GM18951 (cell line): Measurements from ENCODE around the gene LSP1.

Experiments used
- POLR2A ChIP-seq: IDR thresholded peaks from 4 replicates; pipeline ENCODE4 v1.6.1; 2011; ENCODE audit warnings: mild to moderate bottlenecking; ENCODE audit not compliant: insufficient read length, insufficient read depth; ENCODE audit errors: extremely low read depth
- in situ Hi-C: fragments of 300-500 bp; cut with MboI; formaldehyde crosslinking; loops from one replicate; pipeline ENCODE4 v1.12.0; 2022; ENCODE audit warnings: low sequenced_read_pairs, mixed read lengths, inconsistent platforms; ENCODE audit not compliant: unreplicated experiment

Gene LSP1

DNA sequence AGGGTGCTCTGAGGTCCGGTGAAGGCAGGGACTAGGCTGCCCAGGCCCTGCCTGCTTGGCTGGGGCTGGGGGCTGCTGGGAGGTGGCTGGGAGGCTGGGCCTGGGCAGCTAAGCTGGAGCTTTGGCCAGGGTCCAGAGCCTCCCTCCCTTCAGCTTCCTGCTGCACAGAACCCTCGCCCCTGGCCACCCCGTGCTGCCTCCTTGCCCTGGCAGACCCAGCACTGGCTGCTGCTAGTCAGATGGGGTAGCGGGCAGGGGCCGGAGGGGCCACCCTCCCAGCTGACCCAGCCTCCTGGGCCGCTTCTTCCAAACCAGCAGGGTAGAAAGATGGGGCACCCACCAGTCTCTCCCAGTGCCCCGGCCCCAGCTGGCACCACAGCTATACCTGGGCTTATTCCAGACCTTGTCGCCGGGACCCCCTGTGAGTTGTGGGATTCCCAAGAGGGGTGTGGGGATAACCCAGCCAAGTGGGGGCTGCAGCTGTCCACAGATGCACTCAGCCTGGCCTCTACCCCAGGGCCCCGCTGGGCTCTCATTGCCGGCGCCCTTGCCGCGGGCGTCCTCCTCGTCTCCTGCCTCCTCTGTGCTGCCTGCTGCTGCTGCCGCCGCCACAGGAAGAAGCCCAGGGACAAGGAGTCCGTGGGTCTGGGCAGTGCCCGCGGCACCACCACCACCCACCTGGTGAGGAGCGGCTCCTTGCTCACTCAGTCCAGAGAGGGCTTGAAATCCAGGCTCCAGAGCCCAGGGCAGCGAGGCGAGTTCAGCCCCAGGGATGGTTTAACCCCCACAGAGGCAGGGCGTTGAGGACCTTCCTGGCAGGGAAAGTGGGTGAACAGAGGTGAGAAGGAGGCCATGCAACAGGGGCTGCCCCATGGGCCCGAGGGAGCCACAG lies 17.9 kb upstream of the LSP1 start, which contains the start of gene SYT8:
Gene SYT8 (plus strand): TSS at position 212 of the 892 bp plus-strand sequence. CDS start 116 bp downstream, at position 328.
- in situ Hi-C loops, result no loop called here
- TF ChIP-seq POLR2A, result no peak

- no peak for TF ChIP-seq POLR2A
- in situ Hi-C loops, result no loop called here
Observed at GRCh38 chr11:1835671-1836010, 17.2 kb upstream of the LSP1 start.

DNA sequence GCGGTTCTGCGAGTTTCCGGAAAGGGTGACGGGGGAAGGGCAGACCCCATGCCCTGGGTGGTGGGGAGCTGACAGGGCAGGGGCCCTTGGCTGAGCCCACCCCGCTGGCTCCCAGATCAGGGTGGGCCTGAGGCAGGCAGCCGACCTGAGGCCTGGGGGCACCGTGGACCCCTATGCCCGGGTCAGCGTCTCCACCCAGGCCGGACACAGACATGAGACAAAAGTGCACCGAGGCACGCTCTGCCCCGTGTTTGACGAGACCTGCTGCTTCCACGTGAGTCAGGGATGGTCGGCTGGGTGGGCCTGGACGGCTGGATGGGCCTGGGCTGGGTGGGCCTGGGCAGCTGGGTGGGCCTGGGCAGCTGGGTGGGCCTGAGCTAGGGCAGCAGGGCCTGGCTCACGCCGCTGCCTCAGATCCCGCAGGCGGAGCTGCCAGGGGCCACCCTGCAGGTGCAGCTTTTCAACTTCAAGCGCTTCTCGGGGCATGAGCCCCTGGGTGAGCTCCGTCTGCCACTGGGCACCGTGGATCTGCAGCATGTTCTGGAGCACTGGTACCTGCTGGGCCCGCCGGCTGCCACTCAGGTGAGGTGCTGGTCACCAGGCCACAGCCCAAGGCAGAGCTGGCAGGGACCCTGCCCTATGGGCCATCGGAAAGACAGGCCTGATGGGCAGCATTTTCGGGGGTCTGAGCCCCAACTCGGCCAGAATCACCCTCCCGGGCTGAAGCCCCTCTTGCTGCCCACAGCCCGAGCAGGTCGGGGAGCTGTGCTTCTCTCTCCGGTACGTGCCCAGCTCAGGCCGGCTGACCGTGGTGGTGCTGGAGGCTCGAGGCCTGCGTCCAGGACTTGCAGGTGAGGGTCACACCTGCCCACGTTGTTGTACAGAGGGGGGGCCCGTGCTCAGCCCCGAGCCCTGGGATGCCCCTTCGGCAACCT lies 16.6 kb upstream of the LSP1 start:
- in situ Hi-C loops, result no loop called here
- no peak for TF ChIP-seq POLR2A

GRCh38 chr11:1837171-1838076 lies 15.5 kb upstream of the LSP1 start:
- in situ Hi-C loops, result no loop called here
- TF ChIP-seq POLR2A, result no peak

- in situ Hi-C loops, result no loop called here
- TF ChIP-seq POLR2A, result no peak
Observed at GRCh38 chr11:1838077-1838425, 14.8 kb upstream of the LSP1 start.

GRCh38 chr11:1838426-1839144 lies 14.3 kb upstream of the LSP1 start, which contains the start of gene TNNI2:
Gene TNNI2 (plus strand): TSS chr11:1838981. CDS start chr11:1839697, 716 bp downstream.
- in situ Hi-C loops, result no loop called here
- no peak for TF ChIP-seq POLR2A

DNA sequence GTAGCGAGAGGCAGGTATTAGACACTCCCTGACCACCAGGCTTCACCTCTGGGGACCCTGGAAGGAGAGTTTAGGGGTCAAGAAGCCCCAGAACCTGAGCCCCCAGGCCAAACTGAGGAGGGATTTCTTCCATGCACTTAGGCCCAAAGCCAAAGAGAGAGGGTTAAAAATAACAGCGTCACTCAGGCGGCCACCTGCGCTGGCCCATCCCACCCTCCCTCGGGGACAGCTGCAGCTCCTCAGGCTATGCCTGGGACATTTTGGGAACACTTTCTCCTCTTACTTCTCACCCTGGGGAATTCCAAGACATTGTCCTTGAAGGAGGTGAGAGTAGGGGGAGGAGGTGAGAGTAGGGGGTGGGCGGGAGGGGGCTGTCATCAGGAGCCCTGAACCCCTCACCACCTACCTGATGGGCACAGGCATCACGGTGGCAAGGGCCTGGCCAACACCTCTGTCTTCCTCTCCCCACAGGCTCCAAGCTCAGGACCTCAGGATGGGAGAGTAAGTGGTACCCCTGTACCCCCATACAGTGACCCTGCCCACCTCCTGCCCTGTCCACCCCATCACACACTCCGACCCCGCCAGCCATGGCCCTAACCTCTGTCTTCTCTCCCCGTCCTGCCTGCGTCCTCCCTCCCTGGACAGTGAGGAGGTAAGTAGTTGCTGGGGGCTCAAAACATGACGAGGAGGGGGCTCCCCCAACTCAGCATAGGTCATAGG lies 13.5 kb upstream of the LSP1 start:
- in situ Hi-C loops, result no loop called here
- TF ChIP-seq POLR2A, result no peak

- in situ Hi-C loops, result no loop called here
- TF ChIP-seq POLR2A, result no peak
Observed at GRCh38 chr11:1839924-1840779, 12.7 kb upstream of the LSP1 start.

GRCh38 chr11:1840780-1841480 lies 12.0 kb upstream of the LSP1 start:
- in situ Hi-C loops, result no loop called here
- no peak for TF ChIP-seq POLR2A

DNA sequence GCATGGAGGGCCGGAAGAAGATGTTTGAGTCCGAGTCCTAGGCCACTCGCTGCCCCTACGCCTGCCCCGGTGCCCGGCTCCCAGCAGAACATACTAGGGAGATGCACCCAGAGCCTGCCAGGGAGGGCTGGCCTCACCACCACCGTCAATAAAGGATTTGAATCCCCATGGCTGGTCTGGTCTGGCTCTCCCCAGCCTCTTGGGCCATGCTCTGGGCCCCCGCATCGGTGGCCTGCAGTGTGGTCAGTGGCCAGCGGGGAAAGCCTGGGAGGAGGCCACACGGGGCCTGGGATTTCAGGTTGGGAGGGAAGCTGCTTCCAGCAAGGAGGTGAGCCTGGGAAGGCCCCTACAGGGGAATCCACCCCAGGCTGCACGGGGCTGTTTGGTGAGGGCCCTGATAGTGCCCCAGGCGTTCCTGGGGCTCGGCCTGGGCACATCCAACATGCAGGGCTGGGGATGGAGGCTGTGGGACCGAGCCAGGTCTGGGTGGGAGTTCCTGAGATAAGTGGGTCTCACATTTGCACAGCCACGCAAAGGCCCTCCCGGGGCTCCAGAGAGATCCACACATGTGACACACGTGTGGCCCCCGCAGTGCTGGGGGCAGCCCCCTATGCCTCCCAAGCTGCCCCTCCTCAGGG lies 11.3 kb upstream of the LSP1 start:
- TF ChIP-seq POLR2A, result no peak
- in situ Hi-C loops, result no loop called here
